Raji (cell line): ENCODE results near the gene TTC27.

Experiments used
- POLR2A ChIP-seq: IDR thresholded peaks from 2 replicates; pipeline ENCODE4 v1.6.1; 2011; ENCODE audit warnings: low read depth, low read length, control low read depth; ENCODE audit not compliant: insufficient read depth

The TTC27 gene

GRCh38 chr2:32702303-32703064, 74.6 kb downstream of the TTC27 start:
- TF ChIP-seq POLR2A = no peak

GRCh38 chr2:32706815-32707579, 79.1 kb downstream of the TTC27 start:
- no peak for TF ChIP-seq POLR2A

- TF ChIP-seq POLR2A = no peak
These were observed 83.4 kb downstream of the TTC27 start for GRCh38 chr2:32711219-32711618.

- no peak for TF ChIP-seq POLR2A
These were observed 84.2 kb downstream of the TTC27 start for GRCh38 chr2:32711908-32712501.

GRCh38 chr2:32712870-32713269, 85.0 kb downstream of the TTC27 start:
- no peak for TF ChIP-seq POLR2A

GRCh38 chr2:32714521-32714920, 86.7 kb downstream of the TTC27 start:
- no peak for TF ChIP-seq POLR2A

- no peak for TF ChIP-seq POLR2A
These were observed 87.6 kb downstream of the TTC27 start for GRCh38 chr2:32715391-32715841.

- TF ChIP-seq POLR2A = no peak
These were observed 88.1 kb downstream of the TTC27 start for GRCh38 chr2:32715981-32716380.

- no peak for TF ChIP-seq POLR2A
These were observed 88.7 kb downstream of the TTC27 start for GRCh38 chr2:32716598-32716997.

- TF ChIP-seq POLR2A = no peak
These were observed 90.9 kb downstream of the TTC27 start for GRCh38 chr2:32718752-32719151.

GRCh38 chr2:32719430-32719829, 91.6 kb downstream of the TTC27 start:
- TF ChIP-seq POLR2A = no peak

GRCh38 chr2:32719933-32720716, 92.3 kb downstream of the TTC27 start:
- TF ChIP-seq POLR2A = no peak

- no peak for TF ChIP-seq POLR2A
These were observed 92.9 kb downstream of the TTC27 start for GRCh38 chr2:32720771-32721170.

- TF ChIP-seq POLR2A = no peak
These were observed 93.5 kb downstream of the TTC27 start for GRCh38 chr2:32721376-32721775.

GRCh38 chr2:32723467-32724079, 95.7 kb downstream of the TTC27 start:
- TF ChIP-seq POLR2A = no peak
